NCI-H69 (cell line): ENCODE data around the gene KRTAP19-5.

ENCODE experiments used
- DNase-seq: peaks from one replicate; lab custom pipeline; 2025; lab: John Stamatoyannopoulos, UW

KRTAP19-5 gene

DNA sequence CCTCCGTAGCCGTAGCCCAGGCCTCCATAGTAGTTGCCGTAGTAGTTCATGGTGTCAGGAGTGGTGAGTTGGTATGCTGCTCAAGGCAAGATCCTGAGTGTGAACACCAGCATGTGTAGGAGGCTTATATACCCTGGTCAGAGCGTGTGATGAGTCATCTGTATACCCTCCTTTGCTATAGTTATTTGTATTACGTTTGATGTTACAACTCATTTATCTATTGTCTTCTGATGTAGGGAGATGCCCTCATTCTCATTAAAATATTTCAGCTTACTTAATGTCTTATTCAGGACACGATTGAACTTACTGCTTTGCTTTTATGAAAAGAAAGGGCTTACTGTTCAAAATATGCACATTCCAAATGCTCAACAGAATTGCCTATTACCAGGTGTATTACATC lies at the start of gene KRTAP19-5:
KRTAP19-5 (minus strand) TSS at position 101 of the 400 bp plus-strand sequence; CDS start at position 50, 51 bp downstream.
- no peak for DNase-seq

GRCh38 chr21:30541764-30542163 lies 39.8 kb upstream of the KRTAP19-5 start, which contains the start of gene KRTAP19-6:
TSS of gene KRTAP19-6 (minus strand) at chr21:30541864. CDS start at chr21:30541833, 31 bp downstream.
- DNase-seq: no peak

GRCh38 chr21:30518876-30519275 lies 16.9 kb upstream of the KRTAP19-5 start:
- no peak for DNase-seq

GRCh38 chr21:30515681-30516080 lies 13.7 kb upstream of the KRTAP19-5 start:
- no peak for DNase-seq

- peak; percentile 64 for DNase-seq
Measured at GRCh38 chr21:30505621-30506205, 3.8 kb upstream of the KRTAP19-5 start.

DNA sequence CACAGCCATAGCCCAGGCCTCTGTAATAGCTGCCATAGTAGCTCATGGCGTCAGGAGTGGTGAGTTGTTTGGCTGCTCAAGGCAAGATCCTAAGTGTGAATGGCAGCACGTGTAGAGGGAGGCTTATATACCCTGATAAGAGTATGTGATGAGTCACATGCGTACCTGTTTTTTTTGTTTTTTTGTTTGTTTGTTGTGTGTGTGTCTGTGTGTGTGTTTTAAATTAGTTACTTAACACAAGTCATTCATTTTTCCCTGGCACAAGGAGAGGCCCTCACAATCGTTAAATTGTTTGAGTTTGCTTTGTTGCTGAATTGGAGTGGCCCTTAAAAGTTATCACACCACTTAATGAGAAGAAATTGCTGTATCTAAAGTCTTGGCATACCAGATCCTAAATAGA lies 4.9 kb downstream of the KRTAP19-5 start, which contains the start of gene KRTAP19-4:
KRTAP19-4 (minus strand) TSS at position 101 of the 400 bp plus-strand sequence; CDS start at position 46, 55 bp downstream.
- no peak for DNase-seq

- no peak for DNase-seq
Measured at GRCh38 chr21:30491963-30492428, 9.9 kb downstream of the KRTAP19-5 start, which contains the start of gene KRTAP19-3. TSS of gene KRTAP19-3 (minus strand) at chr21:30492013. CDS start at chr21:30491957, 56 bp downstream.

DNA sequence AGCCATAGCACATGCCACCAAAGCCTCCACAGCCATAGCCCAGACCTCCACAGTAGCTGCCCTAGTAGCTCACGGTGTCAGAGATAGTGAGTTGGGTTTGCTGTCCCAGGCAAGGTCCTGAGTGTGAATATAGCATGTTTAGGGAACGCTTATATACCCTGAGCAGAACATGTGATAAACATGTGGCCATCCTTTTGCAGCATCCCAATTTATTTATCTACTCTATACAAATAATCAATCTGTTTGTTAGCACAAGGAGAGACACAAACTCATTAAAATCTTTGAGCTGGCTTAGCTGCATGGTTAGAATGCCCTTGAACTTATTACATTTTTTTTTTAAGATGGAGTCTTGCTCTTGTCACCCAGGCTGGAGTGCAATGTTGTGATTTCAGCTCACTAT lies 14.6 kb downstream of the KRTAP19-5 start, which contains the start of gene KRTAP19-2:
KRTAP19-2 (minus strand) TSS at position 101 of the 400 bp plus-strand sequence; CDS start at position 13, 88 bp downstream.
- no peak for DNase-seq

DNA sequence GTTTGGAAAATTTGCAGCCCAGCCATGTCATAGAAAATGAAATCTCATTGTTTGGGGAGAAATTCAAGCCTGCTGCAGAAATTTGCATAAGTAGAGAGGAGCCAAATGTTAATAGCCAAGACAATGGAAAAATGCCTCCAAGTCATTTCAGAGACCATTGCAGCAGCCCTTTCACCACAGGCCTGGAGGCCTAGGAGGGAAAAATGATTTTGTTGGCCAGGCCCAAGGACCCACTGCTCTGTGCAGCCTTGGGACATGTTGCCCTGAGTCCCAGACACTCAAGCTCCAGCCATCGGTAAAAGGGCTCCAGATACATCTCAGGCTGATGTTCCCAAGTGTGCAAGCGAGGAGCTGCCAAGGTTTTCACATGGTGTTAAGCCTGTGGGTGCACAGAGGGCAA lies 15.8 kb downstream of the KRTAP19-5 start:
- DNase-seq: no peak

DNA sequence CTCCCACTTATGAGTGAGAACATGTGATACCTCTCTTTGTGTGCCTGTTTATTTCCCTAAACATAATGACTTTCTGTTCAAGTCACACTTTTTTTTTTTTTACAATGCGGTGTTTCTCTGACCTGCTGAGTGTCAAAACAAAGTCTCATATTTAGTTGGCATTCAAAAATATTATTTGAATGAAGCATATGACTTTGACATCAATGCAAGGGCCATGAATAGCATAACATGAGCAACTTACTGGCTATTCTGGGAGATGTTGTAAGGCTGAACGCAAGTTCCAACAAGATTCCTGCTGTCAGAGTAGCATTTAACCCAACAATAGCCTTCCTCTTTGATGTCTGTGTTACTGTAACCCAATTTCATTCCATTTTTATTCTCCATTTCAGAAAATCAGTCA lies 19.8 kb downstream of the KRTAP19-5 start:
- DNase-seq: no peak

DNA sequence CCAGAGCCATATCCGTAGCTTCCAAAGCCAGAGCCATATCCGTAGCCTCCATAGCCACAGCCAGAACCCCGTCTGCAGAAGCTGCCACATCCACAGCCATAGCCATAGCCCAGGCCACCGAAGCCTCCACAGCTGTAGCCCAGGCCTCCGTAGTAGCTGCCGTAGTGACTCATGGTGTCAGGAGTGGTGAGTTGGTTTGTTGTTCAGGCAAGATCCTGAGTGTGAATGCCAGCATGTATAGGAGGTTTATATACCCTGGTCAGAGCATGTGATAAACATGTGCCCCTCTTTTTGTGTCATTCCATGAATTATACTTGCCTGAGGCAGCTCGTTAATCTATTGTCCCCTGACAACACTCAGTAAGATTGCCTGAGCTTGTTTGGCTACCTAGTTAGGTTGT lies 21.8 kb downstream of the KRTAP19-5 start, which contains the start of gene KRTAP19-1:
KRTAP19-1 (minus strand) TSS at position 223 of the 400 bp plus-strand sequence; CDS start at position 173, 50 bp downstream.
- DNase-seq: peak; percentile 27

- DNase-seq: no peak
Measured at GRCh38 chr21:30479259-30479658, 22.7 kb downstream of the KRTAP19-5 start.

- DNase-seq: no peak
Measured at GRCh38 chr21:30478004-30478403, 23.9 kb downstream of the KRTAP19-5 start.

GRCh38 chr21:30468900-30469714 lies 32.8 kb downstream of the KRTAP19-5 start:
- peak; percentile 84 for DNase-seq

- peak; percentile 53 for DNase-seq
Measured at GRCh38 chr21:30463713-30464112, 38.2 kb downstream of the KRTAP19-5 start.
